ENCODE results near the gene NAIP. TPM values are rescaled to one million over a fixed set of nuclear protein-coding genes. Genes with fewer than 3 reads are reported as not detected.
"Not testable (repeated sequence)": the region's sequence is repeated elsewhere in the genome, so short reads cannot be mapped to it uniquely, and the experiment has no call there.

NAIP gene, protein sequence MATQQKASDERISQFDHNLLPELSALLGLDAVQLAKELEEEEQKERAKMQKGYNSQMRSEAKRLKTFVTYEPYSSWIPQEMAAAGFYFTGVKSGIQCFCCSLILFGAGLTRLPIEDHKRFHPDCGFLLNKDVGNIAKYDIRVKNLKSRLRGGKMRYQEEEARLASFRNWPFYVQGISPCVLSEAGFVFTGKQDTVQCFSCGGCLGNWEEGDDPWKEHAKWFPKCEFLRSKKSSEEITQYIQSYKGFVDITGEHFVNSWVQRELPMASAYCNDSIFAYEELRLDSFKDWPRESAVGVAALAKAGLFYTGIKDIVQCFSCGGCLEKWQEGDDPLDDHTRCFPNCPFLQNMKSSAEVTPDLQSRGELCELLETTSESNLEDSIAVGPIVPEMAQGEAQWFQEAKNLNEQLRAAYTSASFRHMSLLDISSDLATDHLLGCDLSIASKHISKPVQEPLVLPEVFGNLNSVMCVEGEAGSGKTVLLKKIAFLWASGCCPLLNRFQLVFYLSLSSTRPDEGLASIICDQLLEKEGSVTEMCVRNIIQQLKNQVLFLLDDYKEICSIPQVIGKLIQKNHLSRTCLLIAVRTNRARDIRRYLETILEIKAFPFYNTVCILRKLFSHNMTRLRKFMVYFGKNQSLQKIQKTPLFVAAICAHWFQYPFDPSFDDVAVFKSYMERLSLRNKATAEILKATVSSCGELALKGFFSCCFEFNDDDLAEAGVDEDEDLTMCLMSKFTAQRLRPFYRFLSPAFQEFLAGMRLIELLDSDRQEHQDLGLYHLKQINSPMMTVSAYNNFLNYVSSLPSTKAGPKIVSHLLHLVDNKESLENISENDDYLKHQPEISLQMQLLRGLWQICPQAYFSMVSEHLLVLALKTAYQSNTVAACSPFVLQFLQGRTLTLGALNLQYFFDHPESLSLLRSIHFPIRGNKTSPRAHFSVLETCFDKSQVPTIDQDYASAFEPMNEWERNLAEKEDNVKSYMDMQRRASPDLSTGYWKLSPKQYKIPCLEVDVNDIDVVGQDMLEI (N-terminal part only)
- total RNA-seq = 10 to 100 TPM in 1 of 2 donors, 1 to 10 TPM in 1; 8.9 to 12.7 TPM
- long read RNA-seq, partial matches to known transcripts = 2 of 8 reads
- long read RNA-seq, other reads (novel, unspliced or antisense) = 6 of 8 reads

DNA sequence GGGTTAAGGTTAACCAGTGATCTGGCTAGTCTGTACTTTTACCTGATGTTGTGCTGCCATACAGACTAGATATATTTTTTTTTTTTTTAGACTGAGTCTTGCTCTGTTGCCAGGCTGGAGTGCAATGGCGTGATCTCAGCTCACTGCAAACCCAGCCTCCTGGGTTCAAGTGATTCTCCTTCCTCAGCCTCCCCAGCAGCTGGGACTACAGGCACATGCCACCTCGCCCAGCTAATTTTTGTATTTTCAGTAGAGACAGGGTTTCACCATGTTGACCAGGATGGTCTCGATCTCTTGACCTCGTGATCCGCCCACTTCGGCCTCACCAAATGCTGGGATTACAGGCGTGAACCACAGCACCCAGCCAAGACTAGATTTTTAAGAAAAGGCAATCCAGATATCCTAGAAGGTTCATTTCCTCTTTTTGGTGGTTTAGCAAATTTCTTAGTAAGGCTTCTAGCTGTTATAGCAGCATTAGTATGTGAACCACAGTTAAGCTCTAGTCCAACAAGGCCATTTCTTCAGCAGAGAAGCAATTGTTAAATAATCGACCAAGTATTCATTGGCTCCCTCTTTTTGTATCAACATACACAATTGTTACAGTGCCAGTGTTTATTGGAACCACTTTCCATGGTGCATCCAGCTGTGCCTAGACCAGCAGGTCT lies at the start of gene NAIP:
Gene NAIP, minus strand, starts transcription at position 51 of the 665 bp plus-strand sequence. CDS start 12,424 bp downstream, outside the sequence.
- ATAC-seq; intact Hi-C loops (cut with DNase I, micrococcal nuclease); DNase-seq: not testable (repeated sequence)

GRCh38 chr5:71067262-71067928 lies 42.3 kb upstream of the NAIP start, which contains the start of gene GTF2H2:
Gene GTF2H2, minus strand, starts transcription at chr5:71067676. Its CDS starts 4,913 bp downstream, at chr5:71062763.
- ATAC-seq = peak; percentile 97
- intact Hi-C loops (cut with DNase I, micrococcal nuclease); DNase-seq: not testable (repeated sequence)

GRCh38 chr5:71061322-71061721 lies 36.2 kb upstream of the NAIP start:
- intact Hi-C loops (cut with DNase I, micrococcal nuclease); DNase-seq: not testable (repeated sequence)
- peak; percentile 79 for ATAC-seq

GRCh38 chr5:71059426-71059825 lies 34.3 kb upstream of the NAIP start:
- DNase-seq; intact Hi-C loops (cut with DNase I, micrococcal nuclease): not testable (repeated sequence)
- peak; percentile 57 for ATAC-seq

DNA sequence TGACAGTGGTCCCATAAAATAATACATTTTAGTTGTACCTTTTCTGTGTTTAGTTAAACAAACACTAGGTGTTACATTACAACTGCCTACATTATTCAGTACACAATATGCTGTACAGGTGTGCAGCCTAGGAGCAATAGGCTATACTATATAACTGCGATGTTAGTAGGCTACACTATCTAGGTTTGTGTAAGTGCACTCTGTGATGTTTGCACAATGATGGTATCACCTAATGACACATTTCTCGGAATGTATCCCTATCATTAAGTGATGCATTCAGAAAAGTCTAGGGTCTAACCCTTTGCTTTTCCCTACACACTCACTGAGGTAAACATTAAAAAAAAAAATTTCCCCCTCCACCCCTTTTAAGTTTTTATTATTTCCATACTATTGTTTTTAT lies 19.7 kb upstream of the NAIP start:
- DNase-seq; ATAC-seq; intact Hi-C loops (cut with DNase I, micrococcal nuclease): not testable (repeated sequence)

DNA sequence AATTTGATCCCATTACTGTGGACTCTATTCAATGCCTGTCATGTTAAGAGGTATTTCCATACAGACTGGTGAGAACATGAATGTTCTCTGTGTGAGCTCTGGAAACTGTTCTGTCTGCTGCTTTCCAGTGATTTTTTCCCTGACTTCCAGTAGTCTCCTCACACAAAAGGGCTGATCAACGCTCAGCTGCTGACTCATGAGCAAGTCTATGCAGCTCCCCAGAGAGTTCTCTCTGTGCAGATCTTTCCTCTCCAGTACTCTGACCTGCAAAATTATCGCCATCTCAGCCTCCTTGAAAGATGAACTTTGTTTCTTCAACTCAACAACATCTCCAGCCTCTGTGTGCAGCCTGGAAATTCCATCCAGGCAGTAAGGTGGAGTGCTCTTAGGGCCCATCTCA lies 19.0 kb upstream of the NAIP start:
- ATAC-seq; DNase-seq; intact Hi-C loops (cut with DNase I, micrococcal nuclease): not testable (repeated sequence)

DNA sequence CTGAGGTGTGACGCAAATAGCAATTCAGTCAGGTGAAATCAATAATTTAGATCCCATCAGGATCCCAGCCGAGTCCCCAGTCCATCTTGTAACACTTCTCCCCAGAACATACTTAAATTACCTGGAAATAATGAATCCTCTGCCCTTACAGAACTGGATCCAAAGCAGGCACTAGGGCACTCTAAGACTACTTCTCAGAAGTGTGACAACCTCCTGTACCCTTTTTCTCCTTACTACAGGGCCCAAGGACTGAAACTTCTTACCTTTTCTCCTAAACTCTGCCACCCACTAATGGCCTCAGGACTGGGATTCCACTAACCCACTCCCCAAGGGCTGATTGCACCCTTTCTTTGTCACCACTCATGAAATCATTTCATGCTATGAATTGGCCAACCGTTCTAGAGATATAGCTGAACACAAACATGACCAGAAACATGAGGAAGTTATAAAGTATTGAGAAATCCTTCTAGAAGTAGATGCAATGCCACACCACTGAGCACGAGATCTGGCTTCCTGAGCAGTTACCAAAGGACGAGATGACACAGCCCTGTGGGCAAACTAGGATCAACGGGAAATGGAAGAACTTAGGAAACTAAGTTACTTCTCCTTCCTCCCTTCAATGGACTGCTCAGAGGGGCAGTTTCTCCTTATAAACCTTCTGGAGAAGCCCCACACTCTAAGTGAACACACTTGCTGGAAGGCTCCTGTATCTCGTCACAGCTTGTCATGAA lies 6.1 kb upstream of the NAIP start:
- ATAC-seq; intact Hi-C loops (cut with DNase I, micrococcal nuclease); DNase-seq: not testable (repeated sequence)

DNA sequence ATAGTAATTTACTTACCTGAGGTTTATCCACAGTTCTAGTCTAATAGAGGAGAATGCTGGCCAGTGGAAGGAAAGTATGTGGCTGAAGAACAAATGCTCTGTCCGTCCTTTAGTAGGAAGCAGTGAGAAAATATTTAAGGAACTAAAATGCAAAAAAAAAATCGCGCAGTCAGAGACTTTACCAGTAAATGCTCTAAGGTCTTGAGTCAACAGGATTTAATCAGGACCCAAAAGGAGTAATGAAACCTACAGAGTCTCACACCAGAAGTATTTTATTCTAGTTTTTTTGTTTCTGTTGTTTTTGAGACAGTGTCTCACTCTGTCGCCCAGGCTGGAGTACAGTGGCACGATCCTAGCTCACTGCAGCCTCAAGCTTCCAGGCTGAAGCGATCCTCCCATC lies 4.5 kb downstream of the NAIP start:
- intact Hi-C loops (cut with DNase I, micrococcal nuclease); ATAC-seq; DNase-seq: not testable (repeated sequence)

GRCh38 chr5:71018376-71019005 lies 6.6 kb downstream of the NAIP start:
- intact Hi-C loops (cut with DNase I, micrococcal nuclease); DNase-seq: not testable (repeated sequence)
- peak; percentile 45 for ATAC-seq

DNA sequence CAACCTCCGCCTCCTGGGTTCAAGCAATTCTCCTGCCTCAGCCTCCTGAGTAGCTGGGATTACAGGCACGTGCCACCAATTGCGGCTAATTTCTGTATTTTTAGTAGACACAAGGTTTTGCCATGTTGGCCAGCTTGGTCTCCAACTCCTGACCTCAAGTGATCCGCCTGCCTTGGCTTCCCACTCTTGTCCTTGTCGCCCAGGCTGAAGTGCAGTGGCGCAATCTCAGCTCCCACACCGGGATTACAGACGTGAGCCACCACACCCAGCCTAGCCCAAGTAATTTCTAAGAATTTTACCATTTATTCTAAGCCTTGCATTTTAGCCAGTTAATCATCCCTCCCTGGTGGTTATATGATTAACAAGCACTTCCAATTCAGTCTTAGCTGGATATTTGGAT lies 11.0 kb downstream of the NAIP start:
- ATAC-seq = no peak
- intact Hi-C loops (cut with DNase I, micrococcal nuclease) = no loop called here

DNA sequence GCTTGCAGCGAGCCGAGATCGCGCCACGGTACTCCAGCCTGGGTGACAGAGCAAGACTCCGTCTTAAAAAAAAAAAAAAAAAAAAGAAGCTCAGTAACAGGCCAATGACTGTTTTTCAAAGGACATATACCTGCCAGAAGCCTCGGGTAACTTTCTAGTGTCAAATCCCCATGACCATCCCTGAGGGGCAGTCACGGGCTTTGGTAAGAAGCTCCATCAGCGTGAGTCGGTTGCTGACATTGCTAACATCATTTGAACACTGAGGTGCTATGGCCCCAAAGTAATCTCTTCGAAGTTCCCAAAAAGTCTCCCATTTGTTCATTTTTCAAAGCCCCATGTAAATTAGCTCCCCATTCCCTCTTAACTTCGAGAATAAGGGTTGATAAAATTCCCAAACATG lies 11.6 kb downstream of the NAIP start:
- DNase-seq = no peak
- no peak for ATAC-seq
- intact Hi-C loops (cut with DNase I, micrococcal nuclease) = no loop called here

More for the DNA sequence above, 11.0 kb downstream of the NAIP start:
- no peak for DNase-seq

GRCh38 chr5:71011194-71011792 lies 13.8 kb downstream of the NAIP start:
- intact Hi-C loops (cut with DNase I, micrococcal nuclease) = no loop called here
- ATAC-seq = no peak

GRCh38 chr5:71006983-71007382 lies 18.2 kb downstream of the NAIP start:
- DNase-seq; ATAC-seq; intact Hi-C loops (cut with DNase I, micrococcal nuclease): not testable (repeated sequence)

More at GRCh38 chr5:71011194-71011792, 13.8 kb downstream of the NAIP start:
- no peak for DNase-seq

DNA sequence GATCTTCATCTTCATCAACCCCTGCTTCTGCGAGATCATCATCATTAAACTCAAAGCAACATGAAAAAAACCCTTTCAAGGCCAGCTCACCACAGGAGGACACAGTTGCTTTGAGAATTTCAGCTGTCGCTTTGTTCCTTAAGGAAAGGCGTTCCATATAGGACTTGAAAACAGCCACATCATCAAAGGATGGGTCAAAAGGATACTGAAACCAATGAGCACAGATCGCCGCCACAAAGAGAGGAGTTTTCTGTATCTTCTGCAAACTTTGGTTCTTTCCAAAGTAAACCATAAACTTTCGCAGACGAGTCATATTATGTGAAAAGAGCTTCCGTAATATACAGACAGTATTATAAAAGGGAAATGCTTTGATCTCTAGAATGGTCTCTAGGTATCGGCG lies 40.3 kb downstream of the NAIP start:
- ATAC-seq; intact Hi-C loops (cut with DNase I, micrococcal nuclease); DNase-seq: not testable (repeated sequence)

GRCh38 chr5:70967220-70967619 lies 57.9 kb downstream of the NAIP start:
- intact Hi-C loops (cut with DNase I, micrococcal nuclease); DNase-seq; ATAC-seq: not testable (repeated sequence)

- intact Hi-C loops (cut with DNase I, micrococcal nuclease); DNase-seq; ATAC-seq: not testable (repeated sequence)
Measured at GRCh38 chr5:70964531-70964930, 60.6 kb downstream of the NAIP start.
